ENCODE data around the gene PFN1. TPM values are rescaled to one million over a fixed set of nuclear protein-coding genes. Genes with fewer than 3 reads are reported as not detected.

PFN1 gene
- total and polyA plus RNA-seq, 10 of the 15 experiments (the other 5 are each of a cell fraction or from before 2014, with no cell fraction given) = 154 to 3,892 (median 1,918) TPM

DNA sequence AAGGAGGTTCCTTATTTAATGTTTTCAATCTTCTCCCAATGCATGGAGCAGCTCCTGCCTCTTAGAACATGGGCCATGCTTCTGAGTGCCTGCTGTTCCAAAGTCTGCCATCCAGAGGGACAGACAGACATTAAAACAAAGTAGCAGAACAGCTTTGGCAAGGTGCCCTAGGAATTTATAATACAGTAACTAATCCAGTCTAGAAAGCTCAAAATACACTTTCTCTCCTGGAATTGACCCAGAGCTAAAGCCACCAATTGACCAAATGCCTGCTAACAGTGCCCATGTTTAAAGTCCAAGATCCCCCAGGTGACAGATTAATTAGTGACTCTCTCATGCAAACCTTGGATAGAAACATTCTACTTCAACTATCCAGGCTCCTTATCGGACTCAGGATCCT lies 34.3 kb downstream of the PFN1 start:
- no peak overlapping the region for H3K27ac ChIP-seq (ENCODE audit: control insufficient read depth, insufficient read depth)
- H3K9ac ChIP-seq (ENCODE audit: control insufficient read depth, insufficient read depth, low read length) = no peak overlapping the region
- no peaks in the 10 kb centered on the region for H3K4me1 ChIP-seq (ENCODE audit: control insufficient read depth, insufficient read depth, low read length)
- H3K36me3 ChIP-seq (ENCODE audit: control insufficient read depth in 2 of 2, insufficient read depth in 2 of 2, low read length in 1 of 2) = no peaks in the 10 kb centered on the region
- ATAC-seq (no peak), DNase-seq (ENCODE audit: low read depth, low spot score) (no peak), FAIRE-seq (no peak)
- H2AFZ ChIP-seq (ENCODE audit: control insufficient read depth, low read depth, low read length) = no peak overlapping the region
- no peak overlapping the region for H3K4me2 ChIP-seq (ENCODE audit: control insufficient read depth, insufficient read depth)
- no peak overlapping the region for H3K4me3 ChIP-seq
- intact Hi-C loops (cut with micrococcal nuclease; ENCODE audit: unreplicated experiment) (no loop called here), in situ Hi-C loops (cut with MboI) (no loop called here)
- no peak for TF ChIP-seq SREBF2 (IDR thresholded peaks at IDR 0.05; ENCODE audit: low read length)
- no peak for TF ChIP-seq SPI1 (IDR thresholded peaks at IDR 0.05; ENCODE audit: borderline replicate concordance, insufficient read depth, low read depth, low read length)
- no peak for TF ChIP-seq ZNF24 (IDR thresholded peaks at IDR 0.05)
- TF ChIP-seq, protein P1, sequence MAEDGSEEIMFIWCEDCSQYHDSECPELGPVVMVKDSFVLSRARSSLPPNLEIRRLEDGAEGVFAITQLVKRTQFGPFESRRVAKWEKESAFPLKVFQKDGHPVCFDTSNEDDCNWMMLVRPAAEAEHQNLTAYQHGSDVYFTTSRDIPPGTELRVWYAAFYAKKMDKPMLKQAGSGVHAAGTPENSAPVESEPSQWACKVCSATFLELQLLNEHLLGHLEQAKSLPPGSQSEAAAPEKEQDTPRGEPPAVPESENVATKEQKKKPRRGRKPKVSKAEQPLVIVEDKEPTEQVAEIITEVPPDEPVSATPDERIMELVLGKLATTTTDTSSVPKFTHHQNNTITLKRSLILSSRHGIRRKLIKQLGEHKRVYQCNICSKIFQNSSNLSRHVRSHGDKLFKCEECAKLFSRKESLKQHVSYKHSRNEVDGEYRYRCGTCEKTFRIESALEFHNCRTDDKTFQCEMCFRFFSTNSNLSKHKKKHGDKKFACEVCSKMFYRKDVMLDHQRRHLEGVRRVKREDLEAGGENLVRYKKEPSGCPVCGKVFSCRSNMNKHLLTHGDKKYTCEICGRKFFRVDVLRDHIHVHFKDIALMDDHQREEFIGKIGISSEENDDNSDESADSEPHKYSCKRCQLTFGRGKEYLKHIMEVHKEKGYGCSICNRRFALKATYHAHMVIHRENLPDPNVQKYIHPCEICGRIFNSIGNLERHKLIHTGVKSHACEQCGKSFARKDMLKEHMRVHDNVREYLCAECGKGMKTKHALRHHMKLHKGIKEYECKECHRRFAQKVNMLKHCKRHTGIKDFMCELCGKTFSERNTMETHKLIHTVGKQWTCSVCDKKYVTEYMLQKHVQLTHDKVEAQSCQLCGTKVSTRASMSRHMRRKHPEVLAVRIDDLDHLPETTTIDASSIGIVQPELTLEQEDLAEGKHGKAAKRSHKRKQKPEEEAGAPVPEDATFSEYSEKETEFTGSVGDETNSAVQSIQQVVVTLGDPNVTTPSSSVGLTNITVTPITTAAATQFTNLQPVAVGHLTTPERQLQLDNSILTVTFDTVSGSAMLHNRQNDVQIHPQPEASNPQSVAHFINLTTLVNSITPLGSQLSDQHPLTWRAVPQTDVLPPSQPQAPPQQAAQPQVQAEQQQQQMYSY (CRISPR knock-in tag; IDR thresholded peaks at IDR 0.05) = no peak
- TF ChIP-seq GABPA (IDR thresholded peaks at IDR 0.05; ENCODE audit: low read depth) = no peak
- no peak for TF ChIP-seq DPF2 (IDR thresholded peaks at IDR 0.05)
- ChIA-PET RAD21 (ENCODE audit: unreplicated experiment) (interaction anchor here (0.8 to 2.0 kb wide), 3 partner anchors 33 to 147 kb away, joined by 3 to 10 read pairs (median 5); no protein-coding TSS in a partner anchor), POLR2A (interaction anchor here (1.2 to 1.4 kb wide), 2 partner anchors 20 to 25 kb away, joined by 3 to 4 read pairs; partner anchors contain the start of genes RNF167 and SLC25A11), CTCF (interaction anchor here (1.0 to 1.5 kb wide), 3 partner anchors 8 to 149 kb away, joined by 3 to 6 read pairs (median 4); partner anchors contain the start of gene CHRNE), SMC1A (ENCODE audit: uncharacterized antibody, unreplicated experiment) (interaction anchor here (0.6 kb wide), 1 partner anchor 552 kb away, joined by 3 read pairs; no protein-coding TSS in a partner anchor)
- no peaks in the 10 kb centered on the region for H4K20me1 ChIP-seq (ENCODE audit: control insufficient read depth, insufficient read depth)
- H3K9me3 ChIP-seq (replicated peaks; ENCODE audit: control insufficient read depth, insufficient read depth, low read length) = no peaks in the 10 kb centered on the region
- no peaks in the 10 kb centered on the region for H3K27me3 ChIP-seq (replicated peaks in 1 of 2; ENCODE audit: control insufficient read depth in 2 of 2, insufficient read depth in 2 of 2, low read length in 1 of 2)
- 11% methylated on average over 1 of the region's 1 CpG for WGBS (ENCODE audit: insufficient coverage, insufficient replicate concordance, low lambda C conversion rate, missing lambda C conversion rate)
- BruUV-seq (replicated peaks) = no TSS peak
- no peaks in the 10 kb centered on the region for H3K79me2 ChIP-seq (ENCODE audit: control insufficient read depth, insufficient read depth, low read length)

Data from GM12878 (cell line).